CD4-positive, alpha-beta T cell (primary cell): Measurements from ENCODE around the gene GPR65. TPM values are rescaled to one million over a fixed set of nuclear protein-coding genes. Genes with fewer than 3 reads are reported as not detected.

Experiments
- ATAC-seq: fragments of 200-7000 bp; cut with Tn5 transposase; one replicate; pipeline ENCODE4 v1.10.0; 2022; ENCODE audit warnings: mild to moderate bottlenecking; ENCODE audit not compliant: poor library complexity
- CTCF ChIA-PET: fragments of 350-600 bp; sonication (Branson Sonifier 250); formaldehyde crosslinking; loops from one replicate; lab custom pipeline; 2021; ENCODE audit warnings: antibody characterized with exemption, inconsistent platforms; lab: Charles Lee
- POLR2A ChIA-PET: fragments of 350-600 bp; sonication (Branson Sonifier 250); formaldehyde crosslinking; loops from one replicate; lab custom pipeline; 2021; ENCODE audit warnings: antibody characterized with exemption, inconsistent platforms; lab: Charles Lee
- DNase-seq, 14 experiments: peaks; one replicate each; pipeline ENCODE4 v3.0.0-alpha.2; 2013 to 2020; ENCODE audit warnings: mixed read lengths in 2 of 14
- H3K27ac ChIP-seq, 2 donors: one replicate each; pipeline versions ENCODE4 v1.5.1 to v1.7.0; 2013; ENCODE audit warnings: low read length in 2 of 2, low read depth in 1 of 2, mild to moderate bottlenecking in 1 of 2
- H3K27me3 ChIP-seq, 2 experiments: 1 replicate in 1 of 2; 2 replicates in 1 of 2; pipeline versions ENCODE4 v1.6.1 to v1.7.0; 2013; ENCODE audit warnings: low read length in 2 of 2, control low read depth in 1 of 2, mild to moderate bottlenecking in 1 of 2, moderate library complexity in 1 of 2; ENCODE audit not compliant: insufficient read depth in 2 of 2, control insufficient read depth in 1 of 2
- H3K36me3 ChIP-seq: one replicate; pipeline ENCODE4 v1.6.1; 2013; ENCODE audit warnings: low read length, control low read depth; ENCODE audit not compliant: insufficient read depth
- H3K4me1 ChIP-seq: one replicate; pipeline ENCODE4 v1.6.1; 2013; ENCODE audit warnings: low read length, control low read depth; ENCODE audit not compliant: insufficient read depth
- H3K4me3 ChIP-seq: one replicate; pipeline ENCODE4 v1.5.1; 2013; ENCODE audit warnings: mild to moderate bottlenecking, low read length, moderate library complexity
- H3K9me3 ChIP-seq, 2 experiments: 1 replicate in 1 of 2; 2 replicates in 1 of 2; pipeline versions ENCODE4 v1.6.1 to v1.7.0; 2013; ENCODE audit warnings: low read length in 2 of 2, mild to moderate bottlenecking in 2 of 2, control low read depth in 1 of 2, moderate library complexity in 1 of 2; ENCODE audit not compliant: control insufficient read depth in 1 of 2, insufficient read depth in 1 of 2
- H3K27ac Mint-ChIP-seq: one replicate; pipeline ENCODE4 v1.8.0; 2020; ENCODE audit warnings: mixed read lengths
- H3K27me3 Mint-ChIP-seq: one replicate; pipeline ENCODE4 v1.8.0; 2021; ENCODE audit warnings: mixed read lengths
- H3K36me3 Mint-ChIP-seq: one replicate; pipeline ENCODE4 v1.8.0; 2021; ENCODE audit warnings: low read depth, mixed read lengths
- H3K4me1 Mint-ChIP-seq: one replicate; pipeline ENCODE4 v1.8.0; 2021; ENCODE audit warnings: low read depth, mixed read lengths
- H3K4me3 Mint-ChIP-seq: one replicate; pipeline ENCODE4 v1.8.0; 2020; ENCODE audit warnings: mild to moderate bottlenecking, mixed read lengths
- H3K9me3 Mint-ChIP-seq: one replicate; pipeline ENCODE4 v1.8.0; 2020; ENCODE audit warnings: mixed read lengths
- intact Hi-C, 2 experiments: fragments of 100-400 bp; cut with DNase I in 1 of 2; cut with micrococcal nuclease in 1 of 2; formaldehyde crosslinking; loops; one replicate each; pipeline versions ENCODE4 v1.15.1 to v1.9.0; 2023 to 2025; cut with DNase I, micrococcal nuclease
- total RNA-seq, 174 experiments: library from RNA in 2 of 174; stranded (reverse) in 2 of 174; gene quantifications; one replicate each; pipeline ENCODE4 v1.2.3 and lab custom pipeline; 2021 to 2026
- TF ChIP-seq, protein P1 (sequence below): fragments of 200-600 bp; IDR thresholded peaks from one replicate; pipeline ENCODE4 v1.8.0; 2022; ENCODE audit warnings: antibody characterized with exemption, mild to moderate bottlenecking

Gene GPR65
- total RNA-seq, 2 experiments from 2014 or later: 10.5 to 10.7 TPM

DNA sequence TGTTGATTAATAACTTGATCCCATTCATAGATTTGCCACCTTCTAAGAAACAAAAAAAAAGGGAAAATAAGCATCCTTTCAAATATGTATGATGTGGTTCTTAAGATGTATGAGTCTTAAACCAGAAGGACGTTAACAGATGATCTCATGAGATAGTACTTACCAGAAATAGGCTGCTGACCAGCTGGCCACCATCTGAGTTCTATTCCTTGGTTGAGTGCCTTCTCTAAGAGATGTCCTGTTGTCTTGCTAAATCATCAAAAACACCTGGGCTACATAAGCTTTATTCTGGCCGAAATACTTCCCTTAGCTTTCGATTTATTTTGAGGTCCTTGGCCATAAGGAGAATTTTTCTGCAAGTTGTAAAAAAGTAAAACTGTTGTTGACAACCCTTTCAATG lies 55.6 kb downstream of the GPR65 start:
- H3K9me3 Mint-ChIP-seq: no peaks in the 10 kb centered on the region
- H3K27ac ChIP-seq: no peak overlapping the region
- no peak overlapping the region for H3K4me3 Mint-ChIP-seq
- no peaks in the 10 kb centered on the region for H3K27me3 ChIP-seq
- H3K36me3 ChIP-seq: no peaks in the 10 kb centered on the region
- H3K9me3 ChIP-seq: no peaks in the 10 kb centered on the region
- H3K27me3 Mint-ChIP-seq: no peaks in the 10 kb centered on the region
- CTCF ChIA-PET: no interaction called here
- no peaks in the 10 kb centered on the region for H3K4me1 ChIP-seq
- H3K36me3 Mint-ChIP-seq: no peaks in the 10 kb centered on the region
- TF ChIP-seq, protein P1, sequence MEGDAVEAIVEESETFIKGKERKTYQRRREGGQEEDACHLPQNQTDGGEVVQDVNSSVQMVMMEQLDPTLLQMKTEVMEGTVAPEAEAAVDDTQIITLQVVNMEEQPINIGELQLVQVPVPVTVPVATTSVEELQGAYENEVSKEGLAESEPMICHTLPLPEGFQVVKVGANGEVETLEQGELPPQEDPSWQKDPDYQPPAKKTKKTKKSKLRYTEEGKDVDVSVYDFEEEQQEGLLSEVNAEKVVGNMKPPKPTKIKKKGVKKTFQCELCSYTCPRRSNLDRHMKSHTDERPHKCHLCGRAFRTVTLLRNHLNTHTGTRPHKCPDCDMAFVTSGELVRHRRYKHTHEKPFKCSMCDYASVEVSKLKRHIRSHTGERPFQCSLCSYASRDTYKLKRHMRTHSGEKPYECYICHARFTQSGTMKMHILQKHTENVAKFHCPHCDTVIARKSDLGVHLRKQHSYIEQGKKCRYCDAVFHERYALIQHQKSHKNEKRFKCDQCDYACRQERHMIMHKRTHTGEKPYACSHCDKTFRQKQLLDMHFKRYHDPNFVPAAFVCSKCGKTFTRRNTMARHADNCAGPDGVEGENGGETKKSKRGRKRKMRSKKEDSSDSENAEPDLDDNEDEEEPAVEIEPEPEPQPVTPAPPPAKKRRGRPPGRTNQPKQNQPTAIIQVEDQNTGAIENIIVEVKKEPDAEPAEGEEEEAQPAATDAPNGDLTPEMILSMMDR: no peak
- no peak for DNase-seq
- no peaks in the 10 kb centered on the region for H3K4me1 Mint-ChIP-seq
- intact Hi-C loops: no loop called here
- ATAC-seq: no peak
- POLR2A ChIA-PET: no interaction called here
- no peak overlapping the region for H3K27ac Mint-ChIP-seq
- no peak overlapping the region for H3K4me3 ChIP-seq

- DNase-seq (no peak), ATAC-seq (no peak)
- H3K27ac ChIP-seq: no peak overlapping the region
- Mint-ChIP-seq H3K27me3 (no peaks in the 10 kb centered on the region), H3K4me1 (no peaks in the 10 kb centered on the region), H3K4me3 (no peak overlapping the region), H3K27ac (no peak overlapping the region), H3K9me3 (no peaks in the 10 kb centered on the region), H3K36me3 (no peaks in the 10 kb centered on the region)
- TF ChIP-seq, protein P1: no peak
- H3K27me3 ChIP-seq: no peaks in the 10 kb centered on the region
- intact Hi-C loops: no loop called here
- ChIA-PET POLR2A (interaction anchor here (1.3 kb wide), 1 partner anchor 72 kb away, joined by 3 read pairs; no protein-coding TSS in a partner anchor), CTCF (no interaction called here)
- no peaks in the 10 kb centered on the region for H3K9me3 ChIP-seq
- no peak overlapping the region for H3K4me3 ChIP-seq
- no peaks in the 10 kb centered on the region for H3K4me1 ChIP-seq
- H3K36me3 ChIP-seq: no peaks in the 10 kb centered on the region
Measured at GRCh38 chr14:88063811-88064210, 58.9 kb downstream of the GPR65 start.

Other genes starting within 250 kb of the GPR65 start
- gene GALC, start 12.0 kb upstream of the GPR65 start, total RNA-seq: 10 to 100 TPM; 14.7 to 14.9 TPM